Mesothelial cell of epicardium (in vitro differentiated cells): Measurements from ENCODE around the gene FFAR1. TPM values are rescaled to one million over a fixed set of nuclear protein-coding genes. Genes with fewer than 3 reads are reported as not detected.

Experiments
- DNase-seq, 2 experiments: peaks; one replicate each; pipeline ENCODE4 v3.0.0; 2021; ENCODE audit warnings: low spot score in 2 of 2; ENCODE audit not compliant: unreplicated experiment in 2 of 2
- H3K27ac Mint-ChIP-seq: 2 replicates; pipeline ENCODE4 v1.8.0; 2021; ENCODE audit warnings: mixed read lengths
- H3K27me3 Mint-ChIP-seq: 2 replicates; pipeline ENCODE4 v1.8.0; 2021; ENCODE audit warnings: low read depth, mixed read lengths
- H3K36me3 Mint-ChIP-seq: 2 replicates; pipeline ENCODE4 v1.8.0; 2021; ENCODE audit warnings: mixed read lengths
- H3K4me1 Mint-ChIP-seq: 2 replicates; pipeline ENCODE4 v1.8.0; 2021; ENCODE audit warnings: mixed read lengths
- H3K4me3 Mint-ChIP-seq: 2 replicates; pipeline ENCODE4 v1.8.0; 2021; ENCODE audit warnings: mild to moderate bottlenecking, moderate library complexity, mixed read lengths
- H3K9me3 Mint-ChIP-seq: 2 replicates; pipeline ENCODE4 v1.8.0; 2021; ENCODE audit warnings: mixed read lengths
- total RNA-seq: library from RNA; stranded (reverse); gene quantifications from 3 replicates; pipeline ENCODE4 v1.2.1, GENCODE V29; 2021
- TF ChIP-seq, protein P1 (sequence below): fragments of 200-600 bp; sonication (generic); IDR thresholded peaks from one replicate; pipeline ENCODE4 v1.5.0; 2021; ENCODE audit warnings: antibody characterized with exemption; ENCODE audit not compliant: unreplicated experiment

The FFAR1 gene
- total RNA-seq, 1 donor from 2014 or later: 0.96 TPM

DNA sequence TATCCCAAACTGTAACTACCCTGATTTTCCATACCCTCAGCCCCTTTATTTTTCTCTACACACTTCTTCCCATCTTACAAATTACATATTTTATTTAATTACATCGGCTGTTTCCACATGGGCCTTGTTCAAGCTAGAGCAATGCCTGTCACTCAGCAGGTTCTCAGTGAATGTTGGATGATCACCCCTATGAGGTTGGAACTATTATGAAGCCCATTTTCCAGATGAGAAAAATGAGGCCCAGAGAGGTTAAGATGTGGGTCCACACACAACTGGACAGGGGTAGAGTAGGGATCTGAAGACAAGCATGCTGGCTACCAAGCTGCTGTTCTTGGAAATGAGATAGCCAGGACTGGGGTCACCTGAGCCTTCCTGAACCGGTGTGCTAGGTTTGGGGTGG is 45.7 kb upstream of the FFAR1 start:
- Mint-ChIP-seq H3K4me1 (peaks cover 7% of the 10 kb centered on the region), H3K4me3 (no peak overlapping the region), H3K27ac (no peak overlapping the region), H3K27me3 (no peaks in the 10 kb centered on the region), H3K9me3 (no peaks in the 10 kb centered on the region), H3K36me3 (no peaks in the 10 kb centered on the region)
- TF ChIP-seq, protein P1, sequence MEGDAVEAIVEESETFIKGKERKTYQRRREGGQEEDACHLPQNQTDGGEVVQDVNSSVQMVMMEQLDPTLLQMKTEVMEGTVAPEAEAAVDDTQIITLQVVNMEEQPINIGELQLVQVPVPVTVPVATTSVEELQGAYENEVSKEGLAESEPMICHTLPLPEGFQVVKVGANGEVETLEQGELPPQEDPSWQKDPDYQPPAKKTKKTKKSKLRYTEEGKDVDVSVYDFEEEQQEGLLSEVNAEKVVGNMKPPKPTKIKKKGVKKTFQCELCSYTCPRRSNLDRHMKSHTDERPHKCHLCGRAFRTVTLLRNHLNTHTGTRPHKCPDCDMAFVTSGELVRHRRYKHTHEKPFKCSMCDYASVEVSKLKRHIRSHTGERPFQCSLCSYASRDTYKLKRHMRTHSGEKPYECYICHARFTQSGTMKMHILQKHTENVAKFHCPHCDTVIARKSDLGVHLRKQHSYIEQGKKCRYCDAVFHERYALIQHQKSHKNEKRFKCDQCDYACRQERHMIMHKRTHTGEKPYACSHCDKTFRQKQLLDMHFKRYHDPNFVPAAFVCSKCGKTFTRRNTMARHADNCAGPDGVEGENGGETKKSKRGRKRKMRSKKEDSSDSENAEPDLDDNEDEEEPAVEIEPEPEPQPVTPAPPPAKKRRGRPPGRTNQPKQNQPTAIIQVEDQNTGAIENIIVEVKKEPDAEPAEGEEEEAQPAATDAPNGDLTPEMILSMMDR: no peak
- DNase-seq: no peak

DNA sequence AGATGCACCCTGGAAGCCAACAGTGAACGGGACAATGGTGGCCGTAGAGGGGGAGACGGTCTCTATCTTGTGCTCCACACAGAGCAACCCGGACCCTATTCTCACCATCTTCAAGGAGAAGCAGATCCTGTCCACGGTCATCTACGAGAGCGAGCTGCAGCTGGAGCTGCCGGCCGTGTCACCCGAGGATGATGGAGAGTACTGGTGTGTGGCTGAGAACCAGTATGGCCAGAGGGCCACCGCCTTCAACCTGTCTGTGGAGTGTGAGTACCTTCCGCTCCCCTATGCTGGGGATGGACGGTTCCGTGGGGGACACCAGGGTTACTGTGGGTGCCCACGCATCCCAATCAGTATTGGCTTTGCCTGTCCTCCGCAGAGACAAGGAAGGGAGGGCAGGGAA is 45.3 kb upstream of the FFAR1 start:
- no peak for DNase-seq
- H3K27ac Mint-ChIP-seq: no peak overlapping the region

DNA sequence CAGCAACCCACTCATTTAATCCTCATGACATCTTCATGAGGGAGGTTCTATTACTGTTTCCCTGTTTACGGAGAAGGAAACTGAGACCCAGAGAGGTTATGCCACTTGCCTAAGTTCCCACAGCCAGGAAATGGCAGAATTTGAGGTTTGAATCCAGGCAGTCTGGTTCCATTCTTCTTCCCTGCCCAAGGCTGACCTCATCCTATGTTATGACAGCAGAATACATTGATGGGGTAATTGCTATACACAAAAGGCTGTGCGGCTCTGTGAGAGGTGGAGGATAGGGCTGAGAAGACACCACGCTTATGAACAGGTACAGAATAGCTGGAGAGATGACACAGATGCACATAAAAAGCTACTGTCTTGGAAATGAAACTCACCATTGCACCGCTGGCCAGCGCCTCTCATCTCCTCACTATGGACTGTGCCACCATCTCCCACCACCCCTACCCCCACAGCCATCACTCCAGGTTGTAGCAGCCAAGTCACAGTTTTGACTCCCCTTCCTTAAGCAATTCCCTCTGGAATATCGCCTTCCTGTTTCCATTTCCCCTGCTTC is 44.3 kb upstream of the FFAR1 start:
- H3K27ac Mint-ChIP-seq: no peak overlapping the region
- H3K27me3 Mint-ChIP-seq: no peaks in the 10 kb centered on the region
- no peaks in the 10 kb centered on the region for H3K9me3 Mint-ChIP-seq
- H3K36me3 Mint-ChIP-seq: no peaks in the 10 kb centered on the region
- peaks cover 21% of the 10 kb centered on the region for H3K4me1 Mint-ChIP-seq
- TF ChIP-seq, protein P1: no peak
- H3K4me3 Mint-ChIP-seq: no peak overlapping the region
- DNase-seq: no peak

More for the DNA sequence above, 45.3 kb upstream of the FFAR1 start:
- Mint-ChIP-seq H3K4me1 (peaks cover 12% of the 10 kb centered on the region), H3K27me3 (no peaks in the 10 kb centered on the region), H3K9me3 (no peaks in the 10 kb centered on the region), H3K36me3 (no peaks in the 10 kb centered on the region), H3K4me3 (no peak overlapping the region)
- TF ChIP-seq, protein P1: no peak

DNA sequence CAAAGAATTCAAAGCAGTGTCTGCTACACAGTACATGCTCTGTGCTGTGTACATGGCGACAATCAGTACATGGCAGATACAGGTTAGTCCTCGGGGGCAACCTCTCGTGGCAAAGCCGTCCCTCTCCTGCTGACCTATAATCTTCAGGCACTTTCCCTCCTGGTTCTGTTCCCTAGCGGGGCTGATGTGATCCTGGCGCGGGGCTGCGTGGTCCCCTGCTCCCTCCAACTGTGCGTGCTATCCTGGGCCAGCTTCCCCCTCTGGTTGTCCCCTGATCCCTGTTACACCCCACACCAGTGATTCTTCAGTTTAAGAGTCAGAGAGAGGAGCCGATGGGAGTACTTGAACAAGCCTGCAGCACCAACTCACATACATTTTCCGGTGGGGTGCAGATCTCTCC is 43.7 kb upstream of the FFAR1 start:
- Mint-ChIP-seq H3K4me3 (no peak overlapping the region), H3K9me3 (no peaks in the 10 kb centered on the region), H3K27me3 (no peaks in the 10 kb centered on the region), H3K4me1 (peaks cover 27% of the 10 kb centered on the region), H3K27ac (no peak overlapping the region), H3K36me3 (no peaks in the 10 kb centered on the region)
- TF ChIP-seq, protein P1: no peak
- DNase-seq: no peak

DNA sequence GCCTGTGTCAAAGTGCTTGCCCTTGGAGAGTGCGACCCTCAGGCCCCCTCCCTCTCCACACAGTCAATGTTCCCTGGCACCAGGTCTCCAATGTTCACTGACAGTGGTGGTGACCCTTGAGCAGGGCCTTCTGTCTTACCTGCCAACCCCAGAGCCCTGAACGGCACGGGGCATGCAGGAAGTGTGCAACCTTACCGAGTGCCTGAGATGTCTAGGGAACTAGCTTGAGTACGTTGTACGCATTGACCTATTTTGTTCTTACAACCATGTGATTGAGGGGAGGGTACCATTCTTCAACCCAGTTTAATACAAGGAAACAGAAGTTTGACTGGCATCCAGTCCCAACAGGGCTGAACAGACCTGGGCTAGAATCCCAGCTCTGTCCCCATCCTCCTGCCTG is 42.5 kb upstream of the FFAR1 start:
- DNase-seq: no peak
- H3K27ac Mint-ChIP-seq: no peak overlapping the region
- no peak overlapping the region for H3K4me3 Mint-ChIP-seq

More for the DNA sequence above, 42.5 kb upstream of the FFAR1 start:
- Mint-ChIP-seq H3K9me3 (no peaks in the 10 kb centered on the region), H3K4me1 (peaks cover 38% of the 10 kb centered on the region), H3K27me3 (no peaks in the 10 kb centered on the region), H3K36me3 (no peaks in the 10 kb centered on the region)
- TF ChIP-seq, protein P1: no peak
